Neural progenitor cell (in vitro differentiated cells): ENCODE data around the gene SND1. TPM values are rescaled to one million over a fixed set of nuclear protein-coding genes. Genes with fewer than 3 reads are reported as not detected.

ENCODE experiments used
- DNase-seq: peaks from one replicate; pipeline ENCODE4 v3.0.0-alpha.2; 2016; ENCODE audit warnings: low spot score
- H2AFZ ChIP-seq: fragments of 200-600 bp; sonication (generic); replicated peaks from 2 replicates; pipeline ENCODE4 v1.6.1; 2016; ENCODE audit warnings: antibody characterized with exemption
- H3F3A ChIP-seq: fragments of 200-600 bp; sonication (generic); 2 replicates; pipeline ENCODE4 v1.6.1; 2016; ENCODE audit warnings: antibody characterized with exemption, low read depth
- H3K27ac ChIP-seq: fragments of 200-600 bp; sonication (generic); 2 replicates; pipeline ENCODE4 v1.5.1; 2016; ENCODE audit warnings: mild to moderate bottlenecking
- H3K27me3 ChIP-seq: fragments of 200-600 bp; sonication (generic); 2 replicates; pipeline ENCODE4 v1.6.1; 2016; ENCODE audit warnings: mild to moderate bottlenecking, moderate library complexity
- H3K36me3 ChIP-seq: fragments of 200-600 bp; sonication (generic); 2 replicates; pipeline ENCODE4 v1.5.1; 2016
- H3K4me1 ChIP-seq: fragments of 200-600 bp; sonication (generic); 2 replicates; pipeline ENCODE4 v1.6.1; 2016; ENCODE audit warnings: mixed run types
- H3K4me2 ChIP-seq: fragments of 200-600 bp; sonication (generic); 2 replicates; pipeline ENCODE4 v1.6.1; 2016
- H3K4me3 ChIP-seq: fragments of 200-600 bp; sonication (generic); 2 replicates; pipeline ENCODE4 v1.5.1; 2016
- H3K79me2 ChIP-seq: fragments of 200-600 bp; sonication (generic); 2 replicates; pipeline ENCODE4 v1.6.1; 2016; ENCODE audit warnings: low read depth
- H3K9ac ChIP-seq: fragments of 200-600 bp; sonication (generic); 2 replicates; pipeline ENCODE4 v1.6.1; 2016
- H3K9me3 ChIP-seq: fragments of 200-600 bp; sonication (generic); 2 replicates; pipeline ENCODE4 v1.5.1; 2016; ENCODE audit warnings: low read depth
- H4K20me1 ChIP-seq: fragments of 200-600 bp; sonication (generic); 2 replicates; pipeline ENCODE4 v1.6.1; 2016; ENCODE audit warnings: low read depth
- H3K27ac Mint-ChIP-seq: 3 replicates; pipeline ENCODE4 v1.8.0; 2021; ENCODE audit warnings: mixed read lengths
- H3K27me3 Mint-ChIP-seq: 2 replicates; pipeline ENCODE4 v1.8.0; 2022; ENCODE audit warnings: low read depth, mild to moderate bottlenecking, inconsistent platforms, moderate library complexity, mixed read lengths; ENCODE audit not compliant: insufficient read depth
- H3K36me3 Mint-ChIP-seq: 3 replicates; pipeline ENCODE4 v1.8.0; 2021; ENCODE audit warnings: mixed read lengths
- H3K4me1 Mint-ChIP-seq: 3 replicates; pipeline ENCODE4 v1.8.0; 2021; ENCODE audit warnings: mixed read lengths
- H3K4me3 Mint-ChIP-seq: 3 replicates; pipeline ENCODE4 v1.8.0; 2021; ENCODE audit warnings: mild to moderate bottlenecking, moderate library complexity, mixed read lengths
- H3K9me3 Mint-ChIP-seq: 3 replicates; pipeline ENCODE4 v1.8.0; 2020; ENCODE audit warnings: mixed read lengths
- CTCF ChIP-seq: fragments of 200-600 bp; sonication (generic); IDR thresholded peaks from 2 replicates; pipeline ENCODE4 v1.5.1; 2017; ENCODE audit warnings: antibody characterized with exemption, mild to moderate bottlenecking
- EZH2 ChIP-seq: fragments of 200-600 bp; sonication (generic); IDR thresholded peaks from 2 replicates; pipeline ENCODE4 v1.6.1; 2017; ENCODE audit warnings: antibody characterized with exemption, mild to moderate bottlenecking, moderate library complexity
- EZH2phosphoT487 ChIP-seq: fragments of 200-600 bp; sonication (generic); IDR thresholded peaks from 2 replicates; pipeline ENCODE4 v1.6.1; 2017; ENCODE audit warnings: antibody characterized with exemption
- total RNA-seq: library from RNA; depleted of rRNA; stranded (reverse); fragments of >200 nt; gene quantifications from 2 replicates; pipeline ENCODE4 v1.2.3, GENCODE V29; 2015; ENCODE audit warnings: low replicate concordance

The SND1 gene
- total RNA-seq, 1 donor from 2014 or later = 154 TPM

- Histone ChIP-seq H3K4me3 (no peak overlapping the region), H2AFZ (no peak overlapping the region), H3K27me3 (no peaks in the 10 kb centered on the region), H4K20me1 (peaks cover 13% of the 10 kb centered on the region), H3K9ac (no peak overlapping the region), H3K36me3 (no peaks in the 10 kb centered on the region), H3K4me2 (no peak overlapping the region), H3K9me3 (no peaks in the 10 kb centered on the region), H3K27ac (no peak overlapping the region), H3F3A (no peaks in the 10 kb centered on the region), H3K79me2 (no peaks in the 10 kb centered on the region), H3K4me1 (peaks cover 13% of the 10 kb centered on the region)
- no peak for DNase-seq
- Mint-ChIP-seq H3K27me3 (peaks cover 2% of the 10 kb centered on the region), H3K27ac (peak overlapping the region; percentile 10), H3K4me3 (no peak overlapping the region), H3K4me1 (peaks cover 17% of the 10 kb centered on the region), H3K36me3 (no peaks in the 10 kb centered on the region), H3K9me3 (no peaks in the 10 kb centered on the region)
- TF ChIP-seq EZH2 (no peak), CTCF (no peak), EZH2phosphoT487 (no peak)
Observed at GRCh38 chr7:128041203-128041602, 389.2 kb downstream of the SND1 start.

- no peak overlapping the region for H2AFZ ChIP-seq
- no peak overlapping the region for H3K27ac Mint-ChIP-seq
- peaks cover 12% of the 10 kb centered on the region for H4K20me1 ChIP-seq
Observed at GRCh38 chr7:128042012-128042411, 390.0 kb downstream of the SND1 start.

GRCh38 chr7:128044064-128044463 lies 392.1 kb downstream of the SND1 start:
- TF ChIP-seq EZH2 (no peak), EZH2phosphoT487 (no peak), CTCF (no peak)
- DNase-seq = no peak
- no peaks in the 10 kb centered on the region for H3K79me2 ChIP-seq
- no peak overlapping the region for H3K9ac ChIP-seq
- H3K4me1 ChIP-seq = peaks cover 13% of the 10 kb centered on the region
- H3F3A ChIP-seq = no peaks in the 10 kb centered on the region
- H3K9me3 ChIP-seq = no peaks in the 10 kb centered on the region
- no peaks in the 10 kb centered on the region for H3K36me3 ChIP-seq
- Mint-ChIP-seq H3K4me1 (peaks cover 17% of the 10 kb centered on the region), H3K4me3 (no peak overlapping the region), H3K27me3 (peaks cover 2% of the 10 kb centered on the region), H3K27ac (no peak overlapping the region), H3K9me3 (no peaks in the 10 kb centered on the region), H3K36me3 (no peaks in the 10 kb centered on the region)
- H4K20me1 ChIP-seq = peaks cover 13% of the 10 kb centered on the region
- H2AFZ ChIP-seq = no peak overlapping the region
- H3K4me3 ChIP-seq = no peak overlapping the region
- no peaks in the 10 kb centered on the region for H3K27me3 ChIP-seq
- H3K27ac ChIP-seq = no peak overlapping the region
- no peak overlapping the region for H3K4me2 ChIP-seq

More at GRCh38 chr7:128042012-128042411, 390.0 kb downstream of the SND1 start:
- TF ChIP-seq EZH2 (no peak), CTCF (no peak), EZH2phosphoT487 (no peak)
- H3K4me1 ChIP-seq = peaks cover 13% of the 10 kb centered on the region
- no peaks in the 10 kb centered on the region for H3K36me3 Mint-ChIP-seq
- no peaks in the 10 kb centered on the region for H3K36me3 ChIP-seq
- H3K9ac ChIP-seq = no peak overlapping the region
- H3K9me3 ChIP-seq = no peaks in the 10 kb centered on the region
- no peaks in the 10 kb centered on the region for H3F3A ChIP-seq
- H3K4me1 Mint-ChIP-seq = peaks cover 17% of the 10 kb centered on the region
- DNase-seq = no peak
- H3K27me3 ChIP-seq = no peaks in the 10 kb centered on the region
- H3K27me3 Mint-ChIP-seq = peaks cover 2% of the 10 kb centered on the region
- no peak overlapping the region for H3K4me3 Mint-ChIP-seq
- no peak overlapping the region for H3K4me2 ChIP-seq
- no peaks in the 10 kb centered on the region for H3K79me2 ChIP-seq
- H3K4me3 ChIP-seq = no peak overlapping the region
- no peak overlapping the region for H3K27ac ChIP-seq
- no peaks in the 10 kb centered on the region for H3K9me3 Mint-ChIP-seq
